ENCODE measurements around the gene RAB40C. TPM values are rescaled to one million over a fixed set of nuclear protein-coding genes. Genes with fewer than 3 reads are reported as not detected.

RAB40C gene
- polyA plus RNA-seq, 1 donor (not counting 4 experiments of a cell fraction or from before 2014, with no cell fraction given), result 4.0 TPM

DNA sequence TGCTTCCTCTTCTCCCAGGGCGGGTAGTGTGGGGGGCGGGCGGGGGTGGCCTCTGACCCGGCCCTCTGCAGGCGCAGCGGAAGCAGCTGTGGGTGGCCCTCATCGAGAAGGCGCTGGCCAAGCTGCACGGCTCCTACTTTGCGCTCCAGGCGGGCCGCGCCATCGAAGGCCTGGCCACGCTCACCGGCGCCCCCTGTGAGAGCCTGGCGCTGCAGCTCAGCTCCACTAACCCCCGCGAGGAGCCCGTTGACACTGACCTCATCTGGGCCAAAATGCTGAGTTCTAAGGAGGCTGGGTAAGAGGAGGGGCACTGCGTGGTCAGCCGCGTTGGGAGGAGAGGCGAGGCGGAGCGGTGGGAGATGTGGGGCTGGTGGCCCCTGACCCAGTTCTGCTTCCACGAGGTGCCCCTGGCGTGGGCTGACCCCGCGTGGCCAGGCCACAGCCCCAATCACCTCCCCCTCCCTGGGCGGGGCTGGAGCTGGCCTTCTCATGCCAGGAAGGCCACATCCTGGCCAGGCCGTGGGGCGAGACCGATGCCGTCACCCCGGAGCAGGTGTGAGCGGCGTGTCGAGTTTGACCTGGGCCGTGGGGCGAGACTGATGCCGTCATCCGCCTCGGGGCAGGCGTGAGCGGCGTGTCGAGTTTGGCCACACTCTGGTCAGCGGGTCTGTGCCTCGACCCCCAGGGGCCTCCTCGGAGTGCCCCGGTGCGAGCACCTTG lies 40.2 kb upstream of the RAB40C start:
- Histone ChIP-seq H4K20me1 (ENCODE audit: control insufficient read depth, extremely low read depth, insufficient read depth, low read length) (peaks cover 26% of the 10 kb centered on the region), H3K27ac (ENCODE audit: control insufficient read depth, insufficient read depth, low read length) (no peak overlapping the region), H2AFZ (ENCODE audit: control insufficient read depth, low read length) (no peak overlapping the region), H3K9me1 (ENCODE audit: control insufficient read depth, extremely low read depth, insufficient read depth, low read length) (no peaks in the 10 kb centered on the region), H3K79me2 (ENCODE audit: control insufficient read depth, insufficient read depth, low read length) (peaks cover 28% of the 10 kb centered on the region), H3K4me1 (ENCODE audit: control insufficient read depth, extremely low read depth, insufficient read depth, low read length) (peaks cover 3% of the 10 kb centered on the region), H3K9me3 (ENCODE audit: control insufficient read depth, low read depth, low read length) (no peaks in the 10 kb centered on the region), H3K4me3 (ENCODE audit: control insufficient read depth in 2 of 3, extremely low read depth in 1 of 3, insufficient read depth in 2 of 3, low read depth in 1 of 3, low read length in 3 of 3) (no peak overlapping the region), H3K27me3 (ENCODE audit: control insufficient read depth, extremely low read depth, insufficient read depth, low read length) (no peaks in the 10 kb centered on the region), H3K9ac (ENCODE audit: control insufficient read depth, extremely low read depth, insufficient read depth, low read length) (no peak overlapping the region), H3K4me2 (ENCODE audit: control insufficient read depth, extremely low read depth, insufficient read depth, low read depth, low read length) (no peak overlapping the region), H3K36me3 (ENCODE audit: control insufficient read depth in 2 of 2, extremely low read depth in 1 of 2, insufficient read depth in 2 of 2, low read length in 2 of 2) (peaks cover 12 to 14% of the 10 kb centered on the region in 2 experiments)
- TF ChIP-seq CTCF (optimal IDR thresholded peaks at IDR 0.05 in 1 of 3, IDR thresholded peaks at IDR 0.05 in 1 of 3, conservative IDR thresholded peaks at IDR 0.05 in 1 of 3; ENCODE audit: extremely low read depth in 1 of 3, insufficient read depth in 2 of 3, low read length in 3 of 3), result peak in 1 of 3 experiments; percentile 29
- TF ChIP-seq EZH2 (IDR thresholded peaks at IDR 0.05; ENCODE audit: low read length), result no peak
- FAIRE-seq (no peak), DNase-seq (ENCODE audit: low read depth, low spot score) (no peak)
- dilution Hi-C loops (cut with MboI; ENCODE audit: extremely low pct_ligation_motif_present, low sequenced_read_pairs), result no loop called here

- Histone ChIP-seq H3K4me3 (ENCODE audit: control insufficient read depth in 2 of 3, extremely low read depth in 1 of 3, insufficient read depth in 2 of 3, low read depth in 1 of 3, low read length in 3 of 3) (no peak overlapping the region), H3K9me1 (ENCODE audit: control insufficient read depth, extremely low read depth, insufficient read depth, low read length) (no peaks in the 10 kb centered on the region), H3K79me2 (ENCODE audit: control insufficient read depth, insufficient read depth, low read length) (peaks cover 19% of the 10 kb centered on the region), H3K9ac (ENCODE audit: control insufficient read depth, extremely low read depth, insufficient read depth, low read length) (no peak overlapping the region), H3K36me3 (ENCODE audit: control insufficient read depth in 2 of 2, extremely low read depth in 1 of 2, insufficient read depth in 2 of 2, low read length in 2 of 2) (peaks cover 8 to 14% of the 10 kb centered on the region in 2 experiments), H3K27me3 (ENCODE audit: control insufficient read depth, extremely low read depth, insufficient read depth, low read length) (no peaks in the 10 kb centered on the region), H3K27ac (ENCODE audit: control insufficient read depth, insufficient read depth, low read length) (no peak overlapping the region), H3K4me1 (ENCODE audit: control insufficient read depth, extremely low read depth, insufficient read depth, low read length) (peaks cover 12% of the 10 kb centered on the region), H2AFZ (ENCODE audit: control insufficient read depth, low read length) (no peak overlapping the region), H3K4me2 (ENCODE audit: control insufficient read depth, extremely low read depth, insufficient read depth, low read depth, low read length) (no peak overlapping the region), H4K20me1 (ENCODE audit: control insufficient read depth, extremely low read depth, insufficient read depth, low read length) (peaks cover 18% of the 10 kb centered on the region), H3K9me3 (ENCODE audit: control insufficient read depth, low read depth, low read length) (no peaks in the 10 kb centered on the region)
- no peak for FAIRE-seq
- TF ChIP-seq CTCF (optimal IDR thresholded peaks at IDR 0.05 in 1 of 3, IDR thresholded peaks at IDR 0.05 in 1 of 3, conservative IDR thresholded peaks at IDR 0.05 in 1 of 3; ENCODE audit: extremely low read depth in 1 of 3, insufficient read depth in 2 of 3, low read length in 3 of 3) (no peak), EZH2 (IDR thresholded peaks at IDR 0.05; ENCODE audit: low read length) (no peak)
- DNase-seq (ENCODE audit: low read depth, low spot score), result no peak
- dilution Hi-C loops (cut with MboI; ENCODE audit: extremely low pct_ligation_motif_present, low sequenced_read_pairs), result no loop called here
These were observed 38.7 kb upstream of the RAB40C start for GRCh38 chr16:551210-551609.

Measured in keratinocyte (primary cell).